Prostate gland (tissue), 2 donors: ENCODE measurements around the gene TAS2R40. TPM values are rescaled to one million over a fixed set of nuclear protein-coding genes. Genes with fewer than 3 reads are reported as not detected.
A peak's percentile ranks its signal among the peaks of the same experiment; 100 is the strongest.

ENCODE experiments used
- DNase-seq: peaks from one replicate; pipeline ENCODE4 v3.0.0-alpha.2; 2019; ENCODE audit warnings: low spot score
- H3K27ac ChIP-seq, 2 donors: fragments of 200-600 bp; sonication (generic); 2 replicates each; pipeline ENCODE4 v1.5.1; 2017 to 2019
- H3K27me3 ChIP-seq: fragments of 200-600 bp; sonication (generic); replicated peaks from 2 replicates; pipeline ENCODE4 v1.5.1; 2019; ENCODE audit not compliant: insufficient read depth
- H3K36me3 ChIP-seq, 2 donors: fragments of 200-600 bp; sonication (generic); 1 replicate in 1 of 2; 2 replicates in 1 of 2; pipeline versions ENCODE4 v1.5.1 to v1.8.1; 2017 to 2019
- H3K4me1 ChIP-seq: fragments of 200-600 bp; sonication (generic); replicated peaks from 2 replicates; pipeline ENCODE4 v1.5.1; 2019
- H3K4me3 ChIP-seq, 2 donors: fragments of 200-600 bp; sonication (generic); 2 replicates each; pipeline ENCODE4 v1.5.1; 2017 to 2019
- H3K9me3 ChIP-seq: fragments of 200-600 bp; sonication (generic); 2 replicates; pipeline ENCODE4 v1.5.1; 2017
- POLR2A ChIP-seq: fragments of 450-650 bp; IDR thresholded peaks from one replicate; pipeline ENCODE4 v1.6.1; 2016; ENCODE audit warnings: antibody characterized with exemption, mild to moderate bottlenecking
- POLR2AphosphoS5 ChIP-seq: sonication (generic); formaldehyde crosslinking; IDR thresholded peaks from one replicate; pipeline ENCODE4 v1.6.1; 2017; ENCODE audit warnings: antibody characterized with exemption
- WGBS: methylation state at CpG from one replicate; pipeline ENCODE4 v1.1.5; 2018; 5-methylcytosine and 5-hydroxymethylcytosine counted together
- intact Hi-C: fragments of 100-400 bp; cut with DNase I; formaldehyde crosslinking; loops from one replicate; pipeline ENCODE4 v1.14.2; 2022
- total RNA-seq, 2 donors: library from RNA; depleted of rRNA; stranded (reverse); fragments of >200 nt; gene quantifications; one replicate each; pipeline ENCODE4 v1.1.0, GENCODE V29; 2016
- TF ChIP-seq, protein P1 (sequence below), 4 experiments: fragments of 200-600 bp in 2 of 4; fragments of 450-650 bp in 2 of 4; sonication (generic) in 2 of 4; IDR thresholded peaks; 1 replicate in 3 of 4; 2 replicates in 1 of 4; pipeline ENCODE4 v1.5.1; 2016 to 2019; ENCODE audit warnings: antibody characterized with exemption in 4 of 4, mild to moderate bottlenecking in 2 of 4, moderate library complexity in 2 of 4

TAS2R40 gene
- total RNA-seq, 2 donors from 2014 or later: not detected

DNA sequence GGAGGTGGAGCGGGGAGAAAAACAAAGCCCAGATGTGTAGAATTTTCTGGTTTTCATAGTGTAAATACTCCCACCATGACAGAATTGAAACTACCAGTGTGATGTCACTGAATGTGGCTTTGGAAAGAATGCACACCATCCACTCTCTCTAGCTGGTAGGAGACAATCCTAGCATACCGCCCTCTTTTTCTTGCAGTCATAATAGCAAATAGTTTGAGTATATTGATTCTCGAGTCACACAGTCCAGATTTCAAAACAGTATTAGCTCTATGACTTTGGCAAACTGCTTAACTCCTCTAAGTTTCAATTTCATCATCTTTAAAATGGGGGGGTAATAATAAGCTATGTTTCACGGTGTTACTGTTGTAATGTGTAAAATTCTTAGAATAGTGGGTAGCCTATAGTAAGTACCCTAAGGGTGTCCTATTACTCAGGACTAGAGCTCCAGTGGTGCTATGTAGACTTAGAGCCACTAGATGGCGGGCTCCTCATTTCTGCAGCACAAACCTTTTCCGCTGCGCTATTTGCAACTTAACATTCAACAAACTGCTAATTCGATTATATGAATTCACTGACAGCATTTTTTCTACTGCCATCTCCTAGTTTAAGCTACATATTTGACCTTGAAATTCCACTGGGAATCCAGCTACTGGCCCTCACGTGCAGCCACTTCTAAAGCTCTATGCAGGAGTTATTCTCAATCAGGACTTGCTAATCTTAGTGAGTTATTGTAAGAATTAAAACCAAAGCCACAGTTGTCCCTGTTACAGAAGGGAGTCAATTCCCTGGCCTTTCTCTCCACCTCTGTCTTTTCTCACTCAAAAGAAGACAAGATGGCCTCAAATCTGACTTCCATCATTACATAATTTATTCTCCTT is 18.7 kb downstream of the TAS2R40 start:
- TF ChIP-seq, protein P1, sequence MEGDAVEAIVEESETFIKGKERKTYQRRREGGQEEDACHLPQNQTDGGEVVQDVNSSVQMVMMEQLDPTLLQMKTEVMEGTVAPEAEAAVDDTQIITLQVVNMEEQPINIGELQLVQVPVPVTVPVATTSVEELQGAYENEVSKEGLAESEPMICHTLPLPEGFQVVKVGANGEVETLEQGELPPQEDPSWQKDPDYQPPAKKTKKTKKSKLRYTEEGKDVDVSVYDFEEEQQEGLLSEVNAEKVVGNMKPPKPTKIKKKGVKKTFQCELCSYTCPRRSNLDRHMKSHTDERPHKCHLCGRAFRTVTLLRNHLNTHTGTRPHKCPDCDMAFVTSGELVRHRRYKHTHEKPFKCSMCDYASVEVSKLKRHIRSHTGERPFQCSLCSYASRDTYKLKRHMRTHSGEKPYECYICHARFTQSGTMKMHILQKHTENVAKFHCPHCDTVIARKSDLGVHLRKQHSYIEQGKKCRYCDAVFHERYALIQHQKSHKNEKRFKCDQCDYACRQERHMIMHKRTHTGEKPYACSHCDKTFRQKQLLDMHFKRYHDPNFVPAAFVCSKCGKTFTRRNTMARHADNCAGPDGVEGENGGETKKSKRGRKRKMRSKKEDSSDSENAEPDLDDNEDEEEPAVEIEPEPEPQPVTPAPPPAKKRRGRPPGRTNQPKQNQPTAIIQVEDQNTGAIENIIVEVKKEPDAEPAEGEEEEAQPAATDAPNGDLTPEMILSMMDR (IDR thresholded peaks at IDR 0.05): peak; percentile 65 to 90 (median 88)
- TF ChIP-seq POLR2A (no peak), POLR2AphosphoS5 (peak; percentile 54)
- no peaks in the 10 kb centered on the region for H3K36me3 ChIP-seq
- no peak overlapping the region for H3K4me3 ChIP-seq
- DNase-seq: peak; percentile 74
- no peaks in the 10 kb centered on the region for H3K27me3 ChIP-seq
- WGBS: 18% methylated on average over 9 of the region's 9 CpGs
- no peaks in the 10 kb centered on the region for H3K9me3 ChIP-seq
- no peak overlapping the region for H3K27ac ChIP-seq
- H3K4me1 ChIP-seq: no peaks in the 10 kb centered on the region
- intact Hi-C loops: loop anchor here (5.0 kb wide), 1 partner anchor 177 kb away; no protein-coding TSS in a partner anchor

DNA sequence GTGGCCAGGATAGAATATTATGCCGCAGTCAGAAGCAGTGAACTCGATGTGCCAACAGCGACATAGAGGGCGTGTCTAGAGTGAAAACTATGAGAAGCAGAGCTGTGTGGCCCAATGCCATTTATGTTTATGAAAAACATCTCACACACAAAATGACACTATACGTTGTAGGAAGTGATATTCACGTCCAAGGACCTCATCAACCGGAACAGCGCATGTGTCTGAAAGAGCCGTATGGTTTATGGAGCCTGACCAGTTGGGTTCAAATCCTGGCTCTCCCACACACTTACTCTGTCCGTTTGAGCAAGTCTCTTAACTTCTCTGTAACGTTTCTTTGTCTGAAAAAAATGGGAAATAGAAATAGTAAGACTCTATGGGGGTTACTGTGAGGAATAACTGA is 20.5 kb downstream of the TAS2R40 start:
- no peaks in the 10 kb centered on the region for H3K36me3 ChIP-seq
- DNase-seq: no peak
- H3K4me3 ChIP-seq: no peak overlapping the region
- H3K9me3 ChIP-seq: no peaks in the 10 kb centered on the region
- H3K27me3 ChIP-seq: no peaks in the 10 kb centered on the region
- H3K27ac ChIP-seq: no peak overlapping the region
- no peaks in the 10 kb centered on the region for H3K4me1 ChIP-seq
- intact Hi-C loops: loop anchor here (5.0 kb wide), 1 partner anchor 175 kb away; no protein-coding TSS in a partner anchor
- whole genome bisulfite sequencing: 90% methylated on average over 11 of the region's 11 CpGs
- TF ChIP-seq, protein P1 (IDR thresholded peaks at IDR 0.05): no peak
- TF ChIP-seq POLR2A (no peak), POLR2AphosphoS5 (no peak)

DNA sequence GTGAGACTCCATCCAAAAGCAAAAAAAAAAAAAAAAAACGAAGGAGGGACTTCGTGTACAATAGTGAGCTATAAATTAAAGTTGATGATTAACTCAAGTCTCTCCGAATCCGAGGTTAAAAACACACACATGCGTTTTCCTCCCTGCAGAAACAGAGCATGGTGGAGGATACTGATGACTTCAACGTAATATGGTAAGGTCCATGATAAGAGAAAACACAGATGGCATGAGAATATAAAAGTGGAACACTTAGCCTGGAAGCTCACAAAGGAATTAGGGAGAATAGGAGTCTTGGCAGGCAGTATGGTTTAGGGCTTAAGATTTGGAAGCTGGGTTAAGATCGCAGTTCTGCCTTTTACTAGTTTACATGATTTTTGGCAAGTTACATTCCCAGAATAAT is 21.3 kb downstream of the TAS2R40 start:
- intact Hi-C loops: loop anchor here (5.0 kb wide), 1 partner anchor 174 kb away; no protein-coding TSS in a partner anchor
- H3K9me3 ChIP-seq: no peaks in the 10 kb centered on the region
- WGBS: 33% methylated on average over 7 of the region's 7 CpGs
- H3K36me3 ChIP-seq: no peaks in the 10 kb centered on the region
- DNase-seq: no peak
- TF ChIP-seq, protein P1 (IDR thresholded peaks at IDR 0.05): no peak
- TF ChIP-seq POLR2A: no peak
- TF ChIP-seq POLR2AphosphoS5: no peak
- no peak overlapping the region for H3K4me3 ChIP-seq
- no peak overlapping the region for H3K27ac ChIP-seq
- no peaks in the 10 kb centered on the region for H3K4me1 ChIP-seq
- no peaks in the 10 kb centered on the region for H3K27me3 ChIP-seq

DNA sequence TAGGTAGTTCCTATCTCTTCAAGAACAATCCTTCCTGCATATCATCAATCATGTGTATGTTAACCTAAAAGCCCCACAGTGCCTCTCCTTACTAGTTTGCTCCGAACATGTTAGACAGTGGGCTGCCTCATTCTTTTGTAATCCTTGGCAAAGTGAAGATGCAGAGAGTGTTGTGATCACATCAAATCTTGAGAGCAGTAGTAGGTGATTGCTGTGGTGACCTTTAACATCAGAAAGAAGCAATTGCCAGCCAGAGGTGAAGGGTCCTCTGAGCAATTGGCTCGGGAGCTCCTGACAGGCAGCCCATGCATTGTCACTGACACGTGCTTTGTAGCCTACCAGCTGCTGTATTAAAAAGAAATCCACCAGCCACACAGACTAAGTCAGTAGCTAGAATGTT is 21.8 kb downstream of the TAS2R40 start:
- Histone ChIP-seq H3K27ac (no peak overlapping the region), H3K36me3 (no peaks in the 10 kb centered on the region), H3K4me3 (no peak overlapping the region), H3K4me1 (no peaks in the 10 kb centered on the region), H3K27me3 (no peaks in the 10 kb centered on the region), H3K9me3 (no peaks in the 10 kb centered on the region)
- intact Hi-C loops: loop anchor here (5.0 kb wide), 1 partner anchor 174 kb away; no protein-coding TSS in a partner anchor
- no peak for DNase-seq
- TF ChIP-seq POLR2AphosphoS5 (no peak), POLR2A (no peak)
- TF ChIP-seq, protein P1 (IDR thresholded peaks at IDR 0.05): no peak
- WGBS: 43% methylated on average over 3 of the region's 3 CpGs

DNA sequence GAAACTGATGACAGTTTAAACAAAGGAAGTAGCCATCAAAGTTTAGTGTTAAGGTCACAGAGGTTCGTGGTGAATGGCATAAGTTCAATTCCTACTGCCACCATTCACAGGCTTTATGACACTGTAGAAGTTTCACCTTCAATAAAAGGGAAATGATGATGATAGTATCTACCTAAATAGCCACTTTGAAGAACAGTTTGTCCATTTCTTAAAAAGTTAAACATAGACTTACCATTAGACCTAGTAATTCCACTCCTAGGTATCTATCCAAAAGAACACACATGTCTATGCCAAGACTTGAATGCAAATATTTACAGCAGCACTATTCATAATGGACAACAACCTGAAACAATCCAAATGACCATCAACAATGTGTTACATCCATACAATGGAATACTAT is 22.5 kb downstream of the TAS2R40 start:
- no peaks in the 10 kb centered on the region for H3K36me3 ChIP-seq
- H3K4me3 ChIP-seq: no peak overlapping the region
- H3K4me1 ChIP-seq: no peaks in the 10 kb centered on the region
- intact Hi-C loops: loop anchor here (5.0 kb wide), 1 partner anchor 173 kb away; no protein-coding TSS in a partner anchor
- DNase-seq: no peak
- WGBS: 27% methylated on average over 1 of the region's 1 CpG
- TF ChIP-seq, protein P1 (IDR thresholded peaks at IDR 0.05): no peak
- peak; percentile 37 for TF ChIP-seq POLR2AphosphoS5
- H3K27ac ChIP-seq: no peak overlapping the region
- H3K9me3 ChIP-seq: no peaks in the 10 kb centered on the region
- H3K27me3 ChIP-seq: no peaks in the 10 kb centered on the region
